A673 (cell line): ENCODE measurements around the gene PRDM16. TPM values are rescaled to one million over a fixed set of nuclear protein-coding genes. Genes with fewer than 3 reads are reported as not detected.

Experiments used
- BruUV-seq: library from RNA; stranded (reverse); fragments of 400-500 nt; replicated peaks from 2 replicates; lab custom pipeline; 2021; lab: Mats Ljungman, UMichigan
- CTCF ChIA-PET: fragments of 300-600 bp; sonication (Branson Sonifier 250); formaldehyde crosslinking; loops from one replicate; lab custom pipeline; 2022; ENCODE audit warnings: antibody characterized with exemption; lab: Charles Lee
- POLR2A ChIA-PET: fragments of 300-600 bp; sonication (Branson Sonifier 250); formaldehyde crosslinking; loops from one replicate; lab custom pipeline; 2022; ENCODE audit warnings: antibody characterized with exemption; ENCODE audit not compliant: low non-redundant PET; lab: Charles Lee
- DNase-seq: peaks from one replicate; pipeline ENCODE4 v3.0.0-alpha.2; 2015; ENCODE audit warnings: low spot score
- H3K27ac ChIP-seq: fragments of 200-600 bp; sonication (generic); 2 replicates; pipeline ENCODE4 v1.5.1; 2016; ENCODE audit warnings: mixed run types, low read depth, mild to moderate bottlenecking, mixed read lengths, antibody characterized with exemption, low read length; ENCODE audit not compliant: poor library complexity, severe bottlenecking
- H3K27me3 ChIP-seq: fragments of 200-600 bp; sonication (generic); replicated peaks from 2 replicates; pipeline ENCODE4 v1.6.1; 2017; ENCODE audit warnings: mixed run types, low read depth, mild to moderate bottlenecking, mixed read lengths, antibody characterized with exemption, low read length; ENCODE audit not compliant: insufficient read depth, poor library complexity
- H3K36me3 ChIP-seq: fragments of 200-600 bp; sonication (generic); 2 replicates; pipeline ENCODE4 v1.6.1; 2016; ENCODE audit warnings: mixed run types, mild to moderate bottlenecking, mixed read lengths, antibody characterized with exemption, low read length; ENCODE audit not compliant: insufficient read depth, poor library complexity, severe bottlenecking
- H3K4me1 ChIP-seq: fragments of 200-600 bp; sonication (generic); 2 replicates; pipeline ENCODE4 v1.6.1; 2017; ENCODE audit warnings: mixed run types, mild to moderate bottlenecking, mixed read lengths, antibody characterized with exemption, low read length; ENCODE audit not compliant: insufficient read depth, poor library complexity, severe bottlenecking
- H3K4me3 ChIP-seq: fragments of 200-600 bp; sonication (generic); 2 replicates; pipeline ENCODE4 v1.5.1; 2016; ENCODE audit warnings: low read depth, mixed run types, mild to moderate bottlenecking, mixed read lengths, low read length; ENCODE audit not compliant: poor library complexity, severe bottlenecking
- H3K9me3 ChIP-seq: fragments of 200-600 bp; sonication (generic); 2 replicates; pipeline ENCODE4 v1.6.1; 2016; ENCODE audit warnings: mixed run types, low read depth, mild to moderate bottlenecking, mixed read lengths, antibody characterized with exemption, low read length; ENCODE audit not compliant: poor library complexity, severe bottlenecking
- EZH2 ChIP-seq: fragments of 200-600 bp; sonication (generic); IDR thresholded peaks from 2 replicates; pipeline ENCODE4 v1.6.1; 2017; ENCODE audit warnings: borderline replicate concordance, low read depth, mild to moderate bottlenecking, mixed read lengths, antibody characterized with exemption, low read length; ENCODE audit not compliant: poor library complexity, severe bottlenecking
- intact Hi-C: fragments of 100-400 bp; cut with micrococcal nuclease; formaldehyde crosslinking; loops from one replicate; pipeline ENCODE4 v1.10.0; 2022; ENCODE audit not compliant: unreplicated experiment
- total RNA-seq: library from RNA; stranded (reverse); gene quantifications from 2 replicates; pipeline ENCODE4 v1.2.3, GENCODE V29; 2021
- TF ChIP-seq, protein P1 (sequence below): fragments of 300-800, 200-600 bp; sonication (generic); conservative IDR thresholded peaks from 2 replicates; pipeline ENCODE4 v1.5.1; 2017; ENCODE audit warnings: low read depth, mild to moderate bottlenecking, antibody characterized with exemption, low read length, moderate library complexity, mixed read lengths

PRDM16 gene
- total RNA-seq, 1 experiment from 2014 or later, result 0.49 TPM

DNA sequence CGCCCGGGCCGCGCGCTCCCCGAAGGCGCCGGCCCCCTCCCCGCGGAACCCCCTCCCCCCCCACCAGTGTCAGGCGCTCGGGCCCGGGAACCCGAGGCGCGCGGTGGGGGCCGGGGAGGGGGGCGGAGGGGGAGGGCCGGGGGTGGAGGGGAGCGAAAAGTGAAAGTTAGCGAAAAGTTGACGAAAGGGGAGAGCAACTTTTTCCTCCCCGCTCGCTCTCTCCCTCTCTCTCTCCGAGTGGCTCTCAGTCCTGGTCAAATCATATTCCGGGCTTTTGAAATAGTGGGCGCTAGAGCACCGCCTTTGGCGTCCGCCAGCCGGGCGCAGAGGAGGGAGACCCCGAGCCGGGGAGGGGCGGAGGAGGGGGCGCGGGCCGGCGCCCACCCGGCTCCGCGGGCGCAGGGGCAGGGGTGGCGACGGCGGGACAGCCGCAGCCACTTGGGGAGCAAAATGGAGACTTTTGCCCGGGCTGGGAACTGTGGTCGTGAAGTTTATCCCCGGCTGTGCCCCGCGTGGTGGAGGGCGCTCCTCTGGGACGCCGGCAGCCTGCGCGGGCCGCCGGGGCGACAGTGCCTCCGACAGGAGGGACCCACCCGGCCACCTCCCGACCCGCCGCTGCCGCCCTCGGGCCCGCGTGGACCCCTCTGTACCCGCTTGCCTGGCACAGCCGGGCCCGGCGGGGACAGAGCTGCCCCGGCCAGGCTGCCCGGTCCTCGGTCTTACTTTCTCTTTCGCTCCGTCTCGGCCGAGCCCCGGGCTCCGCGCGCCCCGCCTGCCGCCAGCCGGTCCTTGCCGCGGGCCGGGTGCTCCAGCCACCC, 697 bp downstream of the PRDM16 start:
- DNase-seq, result peak; percentile 48
- Histone ChIP-seq H3K4me1 (no peaks in the 10 kb centered on the region), H3K27ac (no peak overlapping the region), H3K36me3 (no peaks in the 10 kb centered on the region), H3K9me3 (no peaks in the 10 kb centered on the region), H3K27me3 (peaks cover 76% of the 10 kb centered on the region), H3K4me3 (peak overlapping the region; percentile 45)
- CTCF ChIA-PET, result no interaction called here
- TF ChIP-seq, protein P1, sequence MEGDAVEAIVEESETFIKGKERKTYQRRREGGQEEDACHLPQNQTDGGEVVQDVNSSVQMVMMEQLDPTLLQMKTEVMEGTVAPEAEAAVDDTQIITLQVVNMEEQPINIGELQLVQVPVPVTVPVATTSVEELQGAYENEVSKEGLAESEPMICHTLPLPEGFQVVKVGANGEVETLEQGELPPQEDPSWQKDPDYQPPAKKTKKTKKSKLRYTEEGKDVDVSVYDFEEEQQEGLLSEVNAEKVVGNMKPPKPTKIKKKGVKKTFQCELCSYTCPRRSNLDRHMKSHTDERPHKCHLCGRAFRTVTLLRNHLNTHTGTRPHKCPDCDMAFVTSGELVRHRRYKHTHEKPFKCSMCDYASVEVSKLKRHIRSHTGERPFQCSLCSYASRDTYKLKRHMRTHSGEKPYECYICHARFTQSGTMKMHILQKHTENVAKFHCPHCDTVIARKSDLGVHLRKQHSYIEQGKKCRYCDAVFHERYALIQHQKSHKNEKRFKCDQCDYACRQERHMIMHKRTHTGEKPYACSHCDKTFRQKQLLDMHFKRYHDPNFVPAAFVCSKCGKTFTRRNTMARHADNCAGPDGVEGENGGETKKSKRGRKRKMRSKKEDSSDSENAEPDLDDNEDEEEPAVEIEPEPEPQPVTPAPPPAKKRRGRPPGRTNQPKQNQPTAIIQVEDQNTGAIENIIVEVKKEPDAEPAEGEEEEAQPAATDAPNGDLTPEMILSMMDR, result no peak; the same call in 1 of the 2 replicates
- TF ChIP-seq EZH2, result peak; percentile 94
- intact Hi-C loops, result no loop called here
- POLR2A ChIA-PET, result no interaction called here
- BruUV-seq, result no TSS peak

DNA sequence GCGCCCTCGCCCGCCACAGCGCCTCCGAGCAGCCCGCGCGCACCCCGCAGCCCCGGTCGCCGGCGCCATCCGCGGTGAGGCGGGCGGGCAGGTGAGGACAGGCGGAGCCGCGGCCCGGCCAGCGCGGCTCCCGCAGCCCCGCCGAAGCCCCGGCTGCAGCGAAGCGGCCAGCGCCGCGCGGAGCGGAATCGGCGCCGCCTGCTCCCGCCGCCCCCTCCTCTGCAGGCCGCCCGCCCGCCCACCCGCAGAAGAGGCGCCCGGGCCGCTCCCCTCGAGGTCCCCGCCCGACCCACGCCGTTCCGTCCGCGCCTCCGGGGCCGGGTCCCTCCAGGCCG, 1.3 kb downstream of the PRDM16 start:
- H3K36me3 ChIP-seq, result no peaks in the 10 kb centered on the region
- H3K27ac ChIP-seq, result no peak overlapping the region
- peaks cover 76% of the 10 kb centered on the region for H3K27me3 ChIP-seq
- peak overlapping the region; percentile 45 for H3K4me3 ChIP-seq
- no TSS peak for BruUV-seq
- ChIA-PET POLR2A (no interaction called here), CTCF (no interaction called here)
- no peaks in the 10 kb centered on the region for H3K9me3 ChIP-seq
- TF ChIP-seq, protein P1, result no peak
- TF ChIP-seq EZH2, result no peak
- H3K4me1 ChIP-seq, result no peaks in the 10 kb centered on the region
- DNase-seq, result no peak
- intact Hi-C loops, result no loop called here

DNA sequence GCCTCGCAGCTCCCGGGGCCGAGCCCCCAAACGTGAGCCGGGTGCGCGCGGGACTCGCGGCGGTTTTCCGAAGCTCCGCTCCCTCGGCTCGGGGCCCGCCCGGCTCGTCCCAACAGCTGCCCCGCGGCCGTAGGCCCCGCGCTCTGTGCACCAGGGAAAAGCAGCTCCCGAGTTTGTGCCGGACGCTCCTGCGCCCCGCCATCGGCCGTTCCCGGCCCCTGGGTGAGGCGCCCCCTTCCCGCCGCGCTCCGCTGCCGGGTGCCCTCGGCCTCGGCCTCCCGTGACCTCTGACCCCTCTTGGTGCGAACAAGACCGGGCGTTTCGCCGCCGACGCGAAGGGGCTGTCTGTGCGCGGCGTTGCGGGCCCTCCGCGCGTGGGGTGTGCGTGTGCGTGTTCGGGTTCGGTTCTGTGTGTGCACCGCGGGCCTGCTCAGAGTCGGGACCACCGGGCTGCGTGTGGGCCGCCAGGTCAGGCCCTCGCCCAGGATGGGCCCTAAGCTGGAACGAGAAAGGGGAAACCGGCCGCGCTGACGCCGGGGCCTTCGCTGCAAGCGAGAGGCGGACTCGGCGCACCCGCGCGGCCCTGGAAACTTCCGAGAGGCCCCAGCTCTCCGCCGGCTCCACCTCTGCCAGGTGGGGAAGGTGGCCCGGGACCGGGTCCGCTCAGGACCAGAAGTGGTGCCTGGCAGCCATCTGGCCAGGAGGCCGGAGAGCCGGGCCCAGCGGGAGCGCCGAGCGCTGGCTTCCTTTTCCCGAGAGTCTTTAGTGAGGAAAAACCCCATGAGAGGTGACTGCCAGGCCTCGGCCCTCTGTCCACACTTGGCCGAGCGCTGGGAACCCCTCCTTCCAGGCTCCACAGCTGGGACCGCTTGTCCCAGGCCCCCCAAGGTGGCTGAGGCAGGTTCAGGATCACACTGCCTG, 1.9 kb downstream of the PRDM16 start:
- DNase-seq, result no peak
- ChIA-PET CTCF (no interaction called here), POLR2A (no interaction called here)
- Histone ChIP-seq H3K36me3 (no peaks in the 10 kb centered on the region), H3K27ac (no peak overlapping the region), H3K9me3 (no peaks in the 10 kb centered on the region), H3K27me3 (peaks cover 70% of the 10 kb centered on the region), H3K4me3 (no peak overlapping the region), H3K4me1 (no peaks in the 10 kb centered on the region)
- intact Hi-C loops, result no loop called here
- TF ChIP-seq, protein P1, result no peak
- peak; percentile 81 for TF ChIP-seq EZH2
- no TSS peak for BruUV-seq
